Upper lobe of left lung (tissue), 4 donors: ENCODE measurements around the gene TMPRSS9.

Experiments
- CTCF ChIP-seq, 6 experiments: fragments of 450-650 bp in 4 of 6; fragments of 200-600 bp in 2 of 6; sonication (generic) in 2 of 6; IDR thresholded peaks; one replicate each; pipeline ENCODE4 v1.5.1; 2016 to 2019; ENCODE audit warnings: antibody characterized with exemption in 6 of 6
- POLR2A ChIP-seq, 4 donors: fragments of 450-650 bp; IDR thresholded peaks; one replicate each; pipeline ENCODE4 v1.5.1; 2016 to 2017; ENCODE audit warnings: antibody characterized with exemption in 4 of 4, mild to moderate bottlenecking in 2 of 4

- TF ChIP-seq POLR2A (IDR thresholded peaks at IDR 0.05) = no peak
- TF ChIP-seq CTCF (IDR thresholded peaks at IDR 0.05) = no peak
Measured at GRCh38 chr19:2411709-2412108, 51.6 kb downstream of the TMPRSS9 start.
